GM19025 (cell line): Measurements from ENCODE around the gene WSB2.

Experiments used
- ATAC-seq: cut with Tn5 transposase; IDR thresholded peaks from one replicate; pipeline ENCODE4 v1.9.1; 2021; ENCODE audit warnings: mild to moderate bottlenecking, low read depth, moderate library complexity; ENCODE audit not compliant: unreplicated experiment

Gene WSB2

GRCh38 chr12:118063576-118064391 is 2.8 kb upstream of the WSB2 start:
- ATAC-seq = no peak

GRCh38 chr12:118061873-118062843 is 1.2 kb upstream of the WSB2 start:
- no peak for ATAC-seq

- peak; percentile 64 for ATAC-seq
Measured at GRCh38 chr12:118060301-118061010, 523 bp downstream of the WSB2 start.

DNA sequence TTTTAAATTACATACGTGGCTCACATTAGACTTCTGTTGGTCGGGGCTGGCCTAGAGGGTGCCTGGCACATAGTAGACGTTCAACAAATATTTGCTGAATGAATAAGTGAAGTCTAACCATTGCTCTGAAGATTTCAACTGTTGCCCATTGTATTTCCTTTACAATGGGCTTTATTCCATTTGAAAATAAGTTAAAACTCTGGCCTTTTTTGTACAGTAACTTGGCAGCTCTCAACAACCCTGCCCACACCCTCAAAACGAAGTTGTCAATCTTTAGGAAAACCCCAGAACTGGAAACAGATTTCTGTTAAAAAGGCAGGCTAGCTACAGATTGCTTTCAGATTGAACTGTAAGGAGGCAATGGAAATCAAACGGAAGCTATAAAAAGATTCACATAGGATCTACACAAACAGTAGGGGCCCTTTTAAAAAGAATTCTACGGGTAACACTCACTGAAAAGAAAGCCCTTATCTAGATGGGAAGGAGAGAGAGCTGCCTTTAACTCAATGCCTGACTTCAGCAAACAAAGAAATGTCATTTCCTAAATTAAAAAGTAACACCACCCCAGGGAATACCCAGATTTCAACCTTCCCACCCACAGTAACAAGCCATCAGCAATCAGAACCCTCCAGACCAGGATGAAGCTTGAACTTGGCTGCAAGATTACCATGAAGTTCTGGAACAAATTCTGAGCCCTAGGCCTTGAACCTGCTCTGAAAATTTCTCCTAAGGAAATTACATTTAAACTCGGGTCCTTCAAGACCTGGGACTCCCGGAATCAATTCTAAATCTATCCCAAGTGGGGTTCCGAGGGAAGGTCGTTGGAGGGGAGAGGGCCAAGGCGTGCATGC is 1.4 kb downstream of the WSB2 start:
- ATAC-seq = no peak

DNA sequence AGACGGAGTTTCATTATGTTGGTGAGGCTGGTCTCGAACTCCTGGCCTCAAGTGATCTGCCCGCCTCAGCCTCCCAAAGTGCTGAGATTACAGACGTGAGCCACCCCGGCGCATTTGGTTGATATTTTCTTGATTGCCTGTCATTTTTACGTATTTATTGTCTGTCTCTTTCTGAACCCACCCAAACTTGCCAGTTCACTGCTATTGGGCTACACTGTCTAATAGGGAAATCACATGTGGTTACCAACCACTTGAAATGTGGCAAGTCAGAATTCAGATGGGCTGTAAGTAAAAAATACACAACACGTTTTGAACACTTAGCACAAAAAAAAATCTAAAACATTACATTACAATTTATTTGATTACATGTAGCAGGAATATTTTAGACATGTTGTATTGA is 2.1 kb downstream of the WSB2 start:
- no peak for ATAC-seq

DNA sequence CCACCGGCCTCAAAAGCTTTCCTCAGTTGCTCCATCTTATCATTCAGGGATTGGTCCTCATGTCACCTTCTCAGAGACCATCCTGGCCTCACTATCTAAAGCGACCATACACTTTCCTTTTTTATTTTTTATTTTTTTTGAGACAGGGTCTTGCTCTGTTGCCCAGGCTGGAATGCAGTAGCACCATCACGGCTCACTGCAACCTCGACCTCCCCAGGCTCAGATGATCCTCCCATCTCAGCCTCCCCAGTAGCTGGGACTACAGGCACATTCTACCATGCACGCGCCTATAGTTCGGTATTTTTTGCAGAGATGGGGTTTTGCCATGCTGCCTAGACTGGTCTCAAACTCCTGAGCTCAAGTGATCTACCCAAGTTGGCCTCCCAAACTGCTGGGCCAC is 2.8 kb downstream of the WSB2 start:
- no peak for ATAC-seq

DNA sequence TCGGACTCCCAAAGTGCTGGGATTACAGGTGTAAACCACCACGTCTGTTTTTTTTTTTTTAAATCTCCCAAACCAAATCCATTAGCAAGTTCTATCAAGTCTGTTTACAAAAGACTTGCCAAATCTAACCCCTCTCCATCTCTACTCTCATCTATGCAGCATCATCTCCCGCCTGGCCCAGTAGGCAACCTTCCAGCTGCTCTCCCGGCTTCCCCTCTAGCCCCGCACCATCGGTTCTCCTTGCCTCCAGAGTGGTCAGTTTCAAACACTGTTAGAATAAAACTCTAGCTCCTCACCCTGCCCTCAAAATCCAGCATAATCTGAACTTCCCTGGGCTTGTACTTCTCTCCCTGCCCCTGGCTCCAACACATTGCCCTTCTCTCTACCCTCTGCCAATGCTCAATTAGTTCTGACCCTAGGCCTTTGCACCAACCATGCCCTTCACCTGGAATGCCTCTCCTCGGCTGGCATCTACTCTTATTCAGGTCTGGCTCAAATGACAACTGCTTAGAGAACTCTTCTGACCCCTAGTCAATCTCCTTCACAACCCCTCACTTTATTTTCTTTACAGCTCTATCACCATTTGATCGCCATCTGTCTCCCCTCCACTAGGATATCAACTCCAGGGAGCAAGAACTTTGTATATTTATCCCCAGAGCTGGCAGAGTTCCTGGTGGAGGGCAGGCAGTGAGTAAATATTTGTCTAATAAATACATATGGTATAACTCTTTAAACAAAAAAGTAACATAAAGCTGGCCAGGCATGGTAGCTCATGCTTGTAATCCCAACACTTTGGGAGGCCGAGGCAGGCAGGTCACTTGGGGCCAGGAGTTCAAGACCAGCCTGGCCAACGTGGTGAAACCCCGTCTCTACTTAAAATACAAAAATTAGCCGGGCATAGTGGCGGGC is 4.9 kb downstream of the WSB2 start:
- ATAC-seq = no peak

- ATAC-seq = no peak
Measured at GRCh38 chr12:118055144-118055557, 5.8 kb downstream of the WSB2 start.

DNA sequence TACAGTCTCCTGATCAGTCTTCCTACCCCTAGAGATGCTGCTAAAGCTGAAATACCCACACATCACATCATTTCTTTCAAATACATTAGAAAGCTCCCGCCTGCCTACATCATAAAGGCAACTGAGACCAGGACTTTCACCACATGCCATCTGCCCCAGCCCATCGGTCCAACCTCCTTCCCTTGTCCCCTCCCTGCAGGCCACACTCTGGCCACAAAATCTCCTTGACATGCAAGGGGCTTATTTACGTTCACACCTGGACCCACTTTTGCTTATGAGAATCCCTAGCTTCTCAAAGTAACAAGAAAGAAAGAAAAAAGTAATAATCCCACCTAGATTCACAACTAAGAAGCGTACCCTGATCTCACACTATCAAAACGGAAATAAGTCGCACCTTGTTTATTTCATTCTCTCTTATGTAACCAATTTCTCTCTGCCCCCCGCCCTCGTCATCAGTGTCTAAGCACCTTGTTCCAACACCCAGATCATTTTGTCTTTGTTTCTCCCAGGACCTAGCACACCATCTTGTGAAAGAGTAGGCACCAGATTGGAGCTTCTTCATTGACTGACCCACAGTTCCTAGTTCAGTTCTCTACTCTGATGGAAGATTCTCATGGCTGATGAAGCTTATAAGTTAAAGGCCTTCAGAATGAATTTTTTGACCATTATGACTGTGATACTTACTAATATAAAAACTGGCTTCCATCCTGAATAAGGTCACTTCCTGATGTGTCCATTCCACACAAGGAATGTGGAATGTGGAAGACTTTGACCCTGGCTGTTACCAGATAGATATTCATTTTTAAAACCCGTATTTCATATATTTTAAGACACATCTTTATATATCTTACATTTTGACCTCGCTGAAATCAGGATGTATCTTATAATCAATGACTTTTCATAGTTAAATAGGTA is 7.7 kb downstream of the WSB2 start:
- ATAC-seq = no peak

GRCh38 chr12:118052324-118053070 is 8.5 kb downstream of the WSB2 start:
- no peak for ATAC-seq

- no peak for ATAC-seq
Measured at GRCh38 chr12:118050972-118051910, 9.7 kb downstream of the WSB2 start.

DNA sequence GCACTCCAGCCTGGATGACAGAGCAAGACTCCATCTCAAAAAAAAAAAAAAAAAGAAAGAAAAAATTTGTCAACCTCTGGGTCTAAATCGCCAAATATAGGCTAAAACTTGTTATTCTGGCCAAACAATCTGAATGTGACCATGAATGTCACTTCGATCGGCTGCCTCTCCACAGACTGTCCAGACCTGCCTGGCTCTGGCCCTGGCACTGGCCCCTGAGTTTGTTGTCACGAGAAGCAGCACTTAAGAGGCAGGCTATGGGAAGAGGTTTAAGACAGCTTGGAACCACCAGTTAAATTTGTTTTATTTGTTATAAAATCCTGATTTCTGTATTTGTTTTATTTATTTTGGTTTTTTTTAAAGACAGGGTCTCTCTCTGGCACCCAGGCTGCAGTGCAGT is 14.5 kb downstream of the WSB2 start:
- no peak for ATAC-seq

DNA sequence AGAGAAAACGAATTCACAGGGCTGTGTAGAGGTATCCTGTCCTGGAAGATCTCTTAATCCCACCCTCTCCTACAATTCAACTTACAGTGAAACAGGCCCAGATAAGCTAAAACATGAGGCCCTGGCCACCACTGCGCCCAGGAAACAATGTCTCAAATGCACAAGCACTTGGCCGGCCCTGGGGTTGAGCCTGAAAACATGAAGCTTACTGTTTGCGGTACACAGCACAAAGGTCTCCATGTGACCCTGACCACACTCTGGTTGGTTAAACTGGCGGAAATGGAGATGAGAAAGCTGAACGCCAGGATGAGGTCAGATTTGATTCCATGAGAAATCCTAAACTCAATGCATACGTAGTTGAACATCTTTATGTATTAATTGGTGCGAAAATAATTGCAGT is 16.4 kb downstream of the WSB2 start:
- ATAC-seq = no peak

- no peak for ATAC-seq
Measured at GRCh38 chr12:118044075-118044474, 16.9 kb downstream of the WSB2 start.

DNA sequence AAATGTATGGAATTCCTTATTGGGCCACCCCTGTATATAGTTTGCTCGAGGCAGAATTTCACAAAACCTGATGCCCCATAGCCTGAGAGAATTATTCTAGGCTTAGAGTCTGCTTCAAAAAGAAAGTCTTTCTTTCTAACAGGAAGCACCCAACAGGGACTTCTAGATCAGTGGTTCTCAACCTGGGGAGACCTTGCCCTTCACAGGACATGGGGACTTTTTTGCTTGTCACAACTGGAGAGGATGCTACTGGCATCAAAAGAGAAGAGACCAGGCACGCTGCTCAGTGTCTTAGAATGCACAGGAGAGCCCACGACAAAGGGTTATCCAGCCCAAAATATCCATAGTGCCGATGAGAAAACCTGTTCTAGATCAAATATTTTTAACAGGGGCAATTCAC is 18.9 kb downstream of the WSB2 start:
- ATAC-seq = no peak

- no peak for ATAC-seq
Measured at GRCh38 chr12:118038137-118038536, 22.8 kb downstream of the WSB2 start.
